SK-N-DZ (cell line): Measurements from ENCODE around the gene PARP1.
"Not testable (repeated sequence)": the region's sequence is repeated elsewhere in the genome, so short reads cannot be mapped to it uniquely, and the experiment has no call there.

Experiments
- DNase-seq: peaks from one replicate; pipeline ENCODE4 v3.0.0-alpha.2; 2015; ENCODE audit warnings: low spot score

Gene PARP1

GRCh38 chr1:226353698-226354525, 54.0 kb downstream of the PARP1 start:
- no peak for DNase-seq

GRCh38 chr1:226351709-226352108, 56.2 kb downstream of the PARP1 start:
- no peak for DNase-seq

GRCh38 chr1:226350519-226350865, 57.4 kb downstream of the PARP1 start:
- no peak for DNase-seq

GRCh38 chr1:226349801-226350518, 57.9 kb downstream of the PARP1 start:
- DNase-seq, result no peak

- DNase-seq, result no peak
These were observed 58.8 kb downstream of the PARP1 start for GRCh38 chr1:226349081-226349480.

GRCh38 chr1:226344441-226345259, 63.2 kb downstream of the PARP1 start:
- no peak for DNase-seq

GRCh38 chr1:226342656-226343055, 65.2 kb downstream of the PARP1 start:
- no peak for DNase-seq

- not testable (repeated sequence) for DNase-seq
These were observed 67.8 kb downstream of the PARP1 start for GRCh38 chr1:226340111-226340510.

- DNase-seq, result no peak
These were observed 70.5 kb downstream of the PARP1 start for GRCh38 chr1:226337276-226337875.

- DNase-seq, result no peak
These were observed 72.2 kb downstream of the PARP1 start for GRCh38 chr1:226335661-226336060.

- DNase-seq, result peak; percentile 11
These were observed 74.9 kb downstream of the PARP1 start for GRCh38 chr1:226332947-226333346.

- no peak for DNase-seq
These were observed 78.7 kb downstream of the PARP1 start for GRCh38 chr1:226329237-226329636.

- no peak for DNase-seq
These were observed 80.1 kb downstream of the PARP1 start for GRCh38 chr1:226327761-226328162.

GRCh38 chr1:226325178-226325577, 82.7 kb downstream of the PARP1 start:
- DNase-seq, result no peak

- DNase-seq, result no peak
These were observed 83.4 kb downstream of the PARP1 start for GRCh38 chr1:226324479-226324878.

GRCh38 chr1:226322986-226323385, 84.9 kb downstream of the PARP1 start:
- no peak for DNase-seq

GRCh38 chr1:226320930-226321329, 87.0 kb downstream of the PARP1 start:
- no peak for DNase-seq

- no peak for DNase-seq
These were observed 89.4 kb downstream of the PARP1 start for GRCh38 chr1:226318471-226318870.

- no peak for DNase-seq
These were observed 93.8 kb downstream of the PARP1 start for GRCh38 chr1:226314055-226314454.

GRCh38 chr1:226312065-226312464, 95.8 kb downstream of the PARP1 start:
- DNase-seq, result no peak

- no peak for DNase-seq
These were observed 96.5 kb downstream of the PARP1 start for GRCh38 chr1:226311376-226311775.
